HG02943 (cell line): ENCODE results near the gene WDPCP.
"Not testable (repeated sequence)": the region's sequence is repeated elsewhere in the genome, so short reads cannot be mapped to it uniquely, and the experiment has no call there.

Source experiments
- ATAC-seq: cut with Tn5 transposase; IDR thresholded peaks from one replicate; pipeline ENCODE4 v1.9.1; 2021; ENCODE audit warnings: mild to moderate bottlenecking, low read depth, moderate library complexity; ENCODE audit not compliant: unreplicated experiment

The WDPCP gene

GRCh38 chr2:63590626-63591408 is 2.5 kb upstream of the WDPCP start:
- ATAC-seq: no peak

GRCh38 chr2:63589148-63589958 is 1.1 kb upstream of the WDPCP start:
- peak; percentile 8 for ATAC-seq

- peak; percentile 2 for ATAC-seq
These were observed 378 bp downstream of the WDPCP start for GRCh38 chr2:63587814-63588384.

GRCh38 chr2:63582873-63583272 is 5.4 kb downstream of the WDPCP start:
- no peak for ATAC-seq

GRCh38 chr2:63581298-63581961 is 6.8 kb downstream of the WDPCP start:
- ATAC-seq: no peak

GRCh38 chr2:63580651-63581297 is 7.5 kb downstream of the WDPCP start:
- ATAC-seq: no peak

- no peak for ATAC-seq
These were observed 9.5 kb downstream of the WDPCP start for GRCh38 chr2:63578767-63579166.

GRCh38 chr2:63576546-63576945 is 11.7 kb downstream of the WDPCP start:
- no peak for ATAC-seq

GRCh38 chr2:63573726-63574345 is 14.4 kb downstream of the WDPCP start:
- ATAC-seq: not testable (repeated sequence)

GRCh38 chr2:63573026-63573425 is 15.3 kb downstream of the WDPCP start:
- not testable (repeated sequence) for ATAC-seq

GRCh38 chr2:63572001-63572400 is 16.3 kb downstream of the WDPCP start:
- no peak for ATAC-seq

- ATAC-seq: no peak
These were observed 17.0 kb downstream of the WDPCP start for GRCh38 chr2:63571291-63571690.

GRCh38 chr2:63569740-63570139 is 18.5 kb downstream of the WDPCP start:
- no peak for ATAC-seq

- ATAC-seq: no peak
These were observed 25.5 kb downstream of the WDPCP start for GRCh38 chr2:63562751-63563150.

GRCh38 chr2:63558922-63559321 is 29.4 kb downstream of the WDPCP start:
- not testable (repeated sequence) for ATAC-seq

GRCh38 chr2:63557819-63558218 is 30.5 kb downstream of the WDPCP start:
- not testable (repeated sequence) for ATAC-seq

- no peak for ATAC-seq
These were observed 32.3 kb downstream of the WDPCP start for GRCh38 chr2:63555931-63556330.

- ATAC-seq: no peak
These were observed 33.0 kb downstream of the WDPCP start for GRCh38 chr2:63555299-63555698.

GRCh38 chr2:63553049-63553448 is 35.2 kb downstream of the WDPCP start:
- no peak for ATAC-seq

GRCh38 chr2:63545023-63545422 is 43.3 kb downstream of the WDPCP start:
- no peak for ATAC-seq
